SJSA1 (cell line): ENCODE data around the gene P2RY14. TPM values are rescaled to one million over a fixed set of nuclear protein-coding genes. Genes with fewer than 3 reads are reported as not detected.

Experiments used
- DNase-seq, 2 experiments: peaks; one replicate each; pipeline ENCODE4 v3.0.0-alpha.2; 2015 to 2020; ENCODE audit warnings: low spot score in 2 of 2, low read depth in 1 of 2
- H3K27ac ChIP-seq: fragments of 250-450 bp; sonication (Bioruptor Pico); 2 replicates; pipeline ENCODE4 v1.5.1; 2020; ENCODE audit warnings: mild to moderate bottlenecking, moderate library complexity
- H3K27me3 ChIP-seq: fragments of 250-450 bp; sonication (Bioruptor Pico); replicated peaks from 2 replicates; pipeline ENCODE4 v1.5.1; 2020; ENCODE audit warnings: mild to moderate bottlenecking, moderate library complexity
- H3K36me3 ChIP-seq: fragments of 250-450 bp; sonication (Bioruptor Pico); 2 replicates; pipeline ENCODE4 v1.5.1; 2020; ENCODE audit warnings: mild to moderate bottlenecking
- H3K4me1 ChIP-seq: fragments of 250-450 bp; sonication (Bioruptor Pico); replicated peaks from 2 replicates; pipeline ENCODE4 v1.6.1; 2021; ENCODE audit warnings: mild to moderate bottlenecking
- H3K4me3 ChIP-seq: fragments of 250-450 bp; sonication (Bioruptor Pico); 2 replicates; pipeline ENCODE4 v1.5.1; 2020; ENCODE audit warnings: mild to moderate bottlenecking
- H3K9me3 ChIP-seq: fragments of 250-450 bp; sonication (Bioruptor Pico); replicated peaks from 2 replicates; pipeline ENCODE4 v1.5.1; 2020; ENCODE audit warnings: mild to moderate bottlenecking
- total RNA-seq: library from RNA; depleted of rRNA; stranded (reverse); fragments of >200 nt; shearing (Covaris generic); gene quantifications from 2 replicates; pipeline ENCODE4 v1.2.3, GENCODE V29; 2014

P2RY14 gene
- total RNA-seq, 1 experiment from 2014 or later, result not detected

DNA sequence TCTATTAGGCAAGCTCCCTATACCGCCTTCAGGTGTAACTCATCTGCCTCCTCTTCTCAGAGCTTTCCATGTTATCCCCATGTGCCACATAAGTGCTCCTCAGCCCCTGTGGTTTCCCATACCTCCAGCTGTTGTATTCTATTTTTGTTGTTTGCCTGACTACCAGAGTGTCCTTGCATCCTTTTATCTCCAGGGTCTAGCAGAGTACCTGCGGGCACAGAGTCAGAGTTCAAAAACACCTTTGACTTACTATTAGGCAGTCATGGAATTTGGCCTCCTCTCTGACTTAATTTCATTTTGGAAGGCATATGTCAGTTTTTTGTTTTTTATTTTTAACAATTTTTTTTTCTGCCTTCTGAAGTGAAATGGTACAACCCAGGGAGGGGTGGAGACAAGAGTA lies 31.2 kb upstream of the P2RY14 start:
- Histone ChIP-seq H3K36me3 (no peaks in the 10 kb centered on the region), H3K9me3 (no peaks in the 10 kb centered on the region), H3K4me1 (peaks cover 41% of the 10 kb centered on the region), H3K27ac (no peak overlapping the region), H3K27me3 (no peaks in the 10 kb centered on the region), H3K4me3 (no peak overlapping the region)
- DNase-seq, result no peak

DNA sequence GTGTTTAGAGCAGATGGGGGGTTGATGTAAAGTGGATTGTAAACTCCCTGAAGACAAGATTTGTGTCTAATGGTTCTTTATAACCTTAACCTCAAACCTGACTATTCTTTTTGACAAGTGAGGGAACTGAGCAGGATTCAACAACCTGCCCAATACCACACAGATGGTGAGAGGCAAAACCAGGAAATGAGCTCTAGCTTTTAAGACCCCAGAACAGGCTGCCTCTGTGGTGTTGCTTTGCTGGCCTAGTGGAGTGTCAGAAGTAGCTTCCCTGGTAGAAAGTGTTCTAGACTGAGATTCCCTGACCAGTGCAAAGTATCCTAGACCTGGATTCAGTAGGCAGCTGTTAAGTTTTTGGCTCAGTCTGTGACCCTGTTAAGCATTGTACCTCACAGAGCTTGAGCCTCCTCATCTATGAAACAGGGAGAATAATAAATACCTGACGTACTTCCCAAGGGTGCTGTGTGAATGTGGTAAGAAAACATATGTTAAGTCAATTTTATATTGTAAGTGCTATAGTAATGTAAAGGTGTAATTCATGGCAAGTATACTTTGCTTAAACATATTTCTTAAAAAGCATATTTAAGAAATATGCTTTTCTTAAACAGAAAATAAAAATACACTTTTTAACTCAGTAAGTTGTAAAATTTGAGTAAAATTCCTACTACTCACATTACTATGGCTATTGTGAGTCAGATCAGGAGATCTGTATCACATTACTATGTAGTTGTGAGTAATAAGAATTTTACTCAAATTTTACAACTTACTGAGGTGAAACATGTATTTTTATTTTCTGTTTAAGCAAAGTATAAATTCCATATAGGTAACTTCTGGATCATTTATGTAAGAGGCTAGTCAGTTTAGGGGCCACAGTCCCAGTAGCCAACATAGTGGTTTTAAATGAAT lies 29.5 kb upstream of the P2RY14 start:
- Histone ChIP-seq H3K27me3 (no peaks in the 10 kb centered on the region), H3K4me3 (no peak overlapping the region), H3K9me3 (no peaks in the 10 kb centered on the region), H3K27ac (0 out of 2 replicates have a peak overlapping the region, but pooled peaks have one; percentile 1), H3K36me3 (no peaks in the 10 kb centered on the region), H3K4me1 (peaks cover 48% of the 10 kb centered on the region)
- DNase-seq, result no peak

DNA sequence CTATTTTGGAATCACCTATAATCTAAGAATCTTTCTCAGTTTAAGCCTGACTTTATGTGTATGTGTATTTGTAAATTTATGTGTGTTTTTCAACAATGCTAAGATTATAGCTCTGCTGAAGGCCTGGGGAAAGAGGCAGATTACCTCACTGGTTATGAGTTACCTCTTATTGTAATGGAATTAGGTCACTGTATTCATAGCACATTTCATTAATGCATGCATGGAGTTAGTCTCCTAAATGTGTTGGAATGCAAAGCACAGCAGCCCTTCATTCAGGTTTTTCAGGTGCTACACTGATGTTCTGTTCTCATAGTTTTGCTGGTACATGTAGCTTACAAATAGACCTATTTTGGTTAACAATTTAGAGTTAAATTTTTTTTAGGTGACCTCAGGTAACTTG lies 28.8 kb upstream of the P2RY14 start:
- Histone ChIP-seq H3K4me1 (peaks cover 49% of the 10 kb centered on the region), H3K27me3 (no peaks in the 10 kb centered on the region), H3K4me3 (no peak overlapping the region), H3K9me3 (no peaks in the 10 kb centered on the region), H3K36me3 (no peaks in the 10 kb centered on the region), H3K27ac (peak overlapping the region; percentile 99)
- DNase-seq, result no peak

DNA sequence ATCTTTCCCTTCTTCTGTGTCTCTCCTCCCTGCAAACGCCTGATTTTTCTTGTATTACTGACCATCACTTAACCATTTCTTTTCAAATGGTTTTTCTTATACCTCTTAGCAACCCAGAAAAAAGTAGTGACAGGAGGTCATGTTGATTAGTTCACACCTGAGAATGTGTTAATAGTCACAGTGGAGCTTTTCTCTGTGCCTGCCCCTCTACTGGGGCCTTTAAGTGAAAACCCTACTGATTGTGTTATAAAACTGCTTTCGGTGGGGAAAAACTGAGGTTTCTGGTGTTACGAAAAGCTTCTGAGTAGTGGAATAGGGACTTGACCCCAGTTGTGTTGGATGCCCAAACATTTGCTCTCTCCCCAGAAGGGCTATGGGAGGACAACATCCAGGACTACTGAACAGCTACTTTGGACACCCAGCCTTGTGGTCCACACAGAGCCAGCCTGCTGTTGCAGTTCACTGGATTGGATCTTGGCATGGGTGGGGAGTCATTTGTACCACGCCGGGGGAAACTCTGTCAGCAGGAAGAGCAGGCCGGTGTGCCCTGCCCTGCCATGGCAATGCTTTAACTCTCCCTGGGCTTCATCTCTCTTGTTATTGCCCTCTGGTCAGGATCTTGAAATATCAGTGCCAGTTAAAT lies 27.9 kb upstream of the P2RY14 start:
- Histone ChIP-seq H3K4me1 (peaks cover 58% of the 10 kb centered on the region), H3K27me3 (no peaks in the 10 kb centered on the region), H3K4me3 (no peak overlapping the region), H3K36me3 (no peaks in the 10 kb centered on the region), H3K9me3 (no peaks in the 10 kb centered on the region), H3K27ac (peak overlapping the region; percentile 99)
- DNase-seq, result no peak

DNA sequence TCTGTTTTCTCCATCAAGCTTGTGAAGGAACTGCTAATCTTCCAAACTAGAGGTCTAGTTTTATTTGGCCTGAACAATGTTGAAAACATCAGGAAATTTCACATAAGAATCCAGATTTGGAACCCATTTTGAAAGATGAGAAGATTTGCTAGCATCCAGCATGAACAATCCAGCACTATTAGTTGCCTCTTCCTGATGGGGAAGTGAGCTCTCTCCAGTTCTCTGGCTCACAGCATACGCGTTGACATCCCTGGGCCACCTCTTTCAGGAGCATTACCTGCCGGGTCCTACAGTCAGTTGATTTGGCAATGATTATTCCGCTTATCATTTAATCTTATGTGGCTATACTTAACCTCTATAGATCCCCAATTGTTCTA lies 27.4 kb upstream of the P2RY14 start:
- Histone ChIP-seq H3K27ac (peak overlapping the region; percentile 99), H3K4me3 (no peak overlapping the region; the same call in 1 of the 2 replicates)

DNA sequence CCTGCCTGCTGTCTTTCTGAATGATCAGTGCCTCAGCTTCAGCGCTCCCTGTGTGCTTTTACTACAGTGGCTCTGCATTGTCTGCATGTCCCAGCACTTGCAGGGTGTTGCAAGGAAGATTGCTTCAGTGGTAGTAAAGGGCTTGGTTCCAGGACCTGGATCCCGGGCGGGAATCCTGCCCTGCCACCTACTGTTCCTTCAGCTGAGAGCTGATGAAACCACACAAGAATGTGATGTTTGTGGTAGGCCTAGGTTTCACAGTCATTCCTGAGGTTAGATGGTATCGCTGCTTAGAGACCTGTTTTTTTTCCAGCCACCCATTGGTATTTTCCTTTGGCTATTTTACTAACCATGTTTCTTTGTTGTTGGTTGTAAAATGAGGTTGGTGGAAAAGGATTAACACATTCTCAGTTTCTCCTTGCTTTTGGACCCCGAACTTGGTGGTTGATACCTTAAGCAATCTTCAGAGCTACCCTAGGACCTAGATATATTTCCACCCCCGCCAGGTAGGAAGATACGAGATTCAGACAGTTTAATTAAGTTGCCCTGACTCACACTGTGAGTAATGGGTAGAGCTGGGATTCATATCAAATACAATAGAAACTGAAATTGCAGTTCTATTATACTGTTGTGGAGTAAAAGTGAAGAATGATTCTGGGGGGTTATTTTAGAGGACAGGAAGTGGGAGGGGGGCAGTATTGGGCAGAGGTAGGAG lies 26.9 kb upstream of the P2RY14 start:
- Histone ChIP-seq H3K27ac (peak overlapping the region; percentile 99), H3K4me3 (peak overlapping the region; percentile 18)

More for the DNA sequence above, 27.4 kb upstream of the P2RY14 start:
- no peaks in the 10 kb centered on the region for H3K36me3 ChIP-seq
- DNase-seq, result no peak
- no peaks in the 10 kb centered on the region for H3K27me3 ChIP-seq
- H3K9me3 ChIP-seq, result no peaks in the 10 kb centered on the region
- H3K4me1 ChIP-seq, result peaks cover 59% of the 10 kb centered on the region

DNA sequence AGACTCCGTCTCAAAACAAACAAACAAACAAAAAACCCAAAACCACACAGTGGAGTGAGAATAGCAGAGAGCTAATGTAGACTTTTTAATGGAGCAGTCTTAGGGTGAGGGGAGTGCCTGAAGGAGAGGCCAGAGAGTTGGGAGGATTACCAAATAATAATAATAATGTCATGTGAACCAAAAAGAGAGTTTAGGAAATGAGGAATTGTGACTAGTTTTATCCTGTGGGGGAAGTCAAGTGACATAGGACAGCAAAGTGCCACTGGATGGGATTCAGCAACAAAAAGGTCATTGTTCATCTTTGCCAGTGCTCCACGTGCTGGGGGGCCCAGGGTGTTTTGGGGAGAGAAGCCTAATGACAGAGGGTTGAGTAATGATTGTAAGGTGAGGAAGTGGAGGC lies 25.4 kb upstream of the P2RY14 start:
- H3K9me3 ChIP-seq, result no peaks in the 10 kb centered on the region
- no peak overlapping the region for H3K27ac ChIP-seq
- peaks cover 59% of the 10 kb centered on the region for H3K4me1 ChIP-seq
- no peaks in the 10 kb centered on the region for H3K27me3 ChIP-seq
- H3K4me3 ChIP-seq, result no peak overlapping the region
- H3K36me3 ChIP-seq, result no peaks in the 10 kb centered on the region
- no peak for DNase-seq

More for the DNA sequence above, 26.9 kb upstream of the P2RY14 start:
- Histone ChIP-seq H3K9me3 (no peaks in the 10 kb centered on the region), H3K4me1 (peaks cover 59% of the 10 kb centered on the region), H3K36me3 (no peaks in the 10 kb centered on the region), H3K27me3 (no peaks in the 10 kb centered on the region)
- peak; percentile 92 to 96 for DNase-seq

DNA sequence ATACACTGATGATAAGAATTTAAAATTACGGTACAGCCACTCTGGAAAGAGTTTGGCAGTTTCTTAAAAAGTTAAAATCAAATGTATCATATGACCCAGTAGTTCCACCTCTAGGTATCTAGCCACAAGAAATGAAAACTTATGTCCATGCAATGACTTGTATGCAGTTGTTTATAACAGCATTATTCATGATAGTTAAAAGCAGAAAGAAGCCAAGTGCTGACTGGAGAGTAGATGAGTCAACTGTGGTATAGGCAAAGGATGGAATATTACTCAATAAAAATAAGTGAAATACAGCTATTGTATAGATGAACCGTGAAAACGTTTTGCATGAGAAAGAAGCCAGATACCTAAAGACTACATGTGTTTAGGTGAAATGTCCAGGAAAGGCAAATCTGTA lies 23.4 kb upstream of the P2RY14 start:
- DNase-seq, result peak in 1 of 2 experiments; percentile 30
- H3K27ac ChIP-seq, result no peak overlapping the region
- no peaks in the 10 kb centered on the region for H3K27me3 ChIP-seq

DNA sequence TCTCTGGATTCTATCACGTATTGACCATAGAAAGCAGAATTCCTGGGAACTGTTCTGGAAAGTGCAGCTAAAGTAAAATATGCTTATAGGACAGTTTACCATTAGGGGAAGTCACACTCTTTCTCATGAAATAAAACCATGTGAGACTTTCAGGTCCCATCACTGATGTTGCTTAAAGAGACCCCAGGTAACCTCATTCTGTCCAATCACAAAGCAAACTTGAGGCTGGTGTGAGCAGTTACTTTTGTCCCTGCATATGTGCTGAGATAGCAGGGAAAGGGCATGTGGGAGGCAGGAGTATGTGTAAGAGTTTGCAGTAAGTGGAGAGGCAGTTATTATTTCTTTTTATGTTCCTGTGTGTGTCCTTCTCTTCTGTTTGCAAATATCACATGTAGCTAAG lies 22.2 kb upstream of the P2RY14 start:
- no peaks in the 10 kb centered on the region for H3K27me3 ChIP-seq
- H3K9me3 ChIP-seq, result no peaks in the 10 kb centered on the region
- H3K27ac ChIP-seq, result no peak overlapping the region
- DNase-seq, result no peak
- H3K4me3 ChIP-seq, result no peak overlapping the region
- H3K36me3 ChIP-seq, result no peaks in the 10 kb centered on the region
- H3K4me1 ChIP-seq, result peaks cover 30% of the 10 kb centered on the region

More for the DNA sequence above, 23.4 kb upstream of the P2RY14 start:
- peaks cover 43% of the 10 kb centered on the region for H3K4me1 ChIP-seq
- H3K9me3 ChIP-seq, result no peaks in the 10 kb centered on the region
- no peak overlapping the region for H3K4me3 ChIP-seq
- no peaks in the 10 kb centered on the region for H3K36me3 ChIP-seq

DNA sequence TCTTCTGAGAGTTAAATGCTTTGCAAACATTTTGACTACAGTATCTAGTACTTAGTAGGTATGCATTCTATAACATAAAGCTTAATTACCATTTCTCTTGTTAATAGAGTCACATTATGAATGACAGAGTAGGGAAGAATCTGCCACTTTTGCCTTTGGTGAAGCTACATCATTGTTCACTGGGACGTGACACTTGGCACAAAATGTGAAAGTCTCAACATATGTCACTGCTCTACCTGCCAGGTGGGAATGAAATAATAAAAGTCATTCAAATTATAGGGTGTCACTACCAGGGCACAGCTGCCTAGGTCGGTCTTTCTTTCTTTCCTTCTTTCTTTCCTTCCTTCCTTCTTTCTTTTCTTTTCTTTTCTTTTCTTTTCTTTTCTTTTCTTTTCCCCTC lies 20.7 kb upstream of the P2RY14 start:
- Histone ChIP-seq H3K27ac (no peak overlapping the region), H3K9me3 (no peaks in the 10 kb centered on the region), H3K4me1 (peaks cover 17% of the 10 kb centered on the region), H3K27me3 (no peaks in the 10 kb centered on the region), H3K4me3 (no peak overlapping the region), H3K36me3 (no peaks in the 10 kb centered on the region)
- no peak for DNase-seq

DNA sequence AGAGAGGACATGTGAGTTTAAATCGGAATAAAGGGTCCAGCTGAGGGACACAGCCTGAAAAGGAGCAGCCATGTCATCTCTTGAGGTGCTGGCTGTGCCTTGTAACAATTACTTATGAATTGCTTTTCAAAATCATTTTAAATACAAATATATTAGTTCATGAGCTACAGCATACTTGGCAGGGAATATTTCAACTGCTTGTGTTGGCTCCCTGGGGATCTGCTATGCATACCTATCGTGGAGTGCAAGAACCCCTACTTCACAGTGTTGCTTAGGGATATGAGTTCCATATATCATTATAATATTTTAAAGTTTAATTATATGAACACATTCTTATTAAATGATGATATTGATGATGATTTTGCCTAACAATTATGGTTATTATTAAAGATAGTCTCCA lies 19.1 kb upstream of the P2RY14 start:
- H3K27ac ChIP-seq, result no peak overlapping the region
- H3K4me3 ChIP-seq, result no peak overlapping the region
- H3K36me3 ChIP-seq, result no peaks in the 10 kb centered on the region
- peaks cover 10% of the 10 kb centered on the region for H3K4me1 ChIP-seq
- H3K9me3 ChIP-seq, result no peaks in the 10 kb centered on the region
- H3K27me3 ChIP-seq, result no peaks in the 10 kb centered on the region
- no peak for DNase-seq

DNA sequence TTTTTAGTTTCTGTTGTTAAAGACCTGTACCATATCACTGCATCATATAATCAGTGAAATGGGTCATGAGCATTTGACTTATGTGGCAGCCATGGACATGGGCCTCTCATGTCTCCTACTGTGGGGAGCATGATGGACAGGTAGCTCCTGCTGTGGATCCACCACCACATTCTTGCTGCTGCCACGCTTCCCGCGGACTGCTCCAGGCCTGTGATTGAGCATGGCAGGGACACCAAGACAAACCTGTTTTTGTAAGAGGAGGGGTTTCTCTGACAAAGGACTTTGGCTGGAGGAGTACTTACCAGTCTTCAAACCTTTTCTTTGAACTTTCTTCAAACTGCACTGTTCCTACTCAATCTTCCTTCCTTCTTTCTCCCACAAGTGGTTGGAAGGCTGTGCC lies 17.9 kb upstream of the P2RY14 start:
- no peak for DNase-seq
- Histone ChIP-seq H3K4me1 (peaks cover under 1% of the 10 kb centered on the region; the same call in 1 of the 2 replicates), H3K27ac (no peak overlapping the region), H3K4me3 (no peak overlapping the region), H3K9me3 (no peaks in the 10 kb centered on the region), H3K36me3 (no peaks in the 10 kb centered on the region), H3K27me3 (no peaks in the 10 kb centered on the region)

DNA sequence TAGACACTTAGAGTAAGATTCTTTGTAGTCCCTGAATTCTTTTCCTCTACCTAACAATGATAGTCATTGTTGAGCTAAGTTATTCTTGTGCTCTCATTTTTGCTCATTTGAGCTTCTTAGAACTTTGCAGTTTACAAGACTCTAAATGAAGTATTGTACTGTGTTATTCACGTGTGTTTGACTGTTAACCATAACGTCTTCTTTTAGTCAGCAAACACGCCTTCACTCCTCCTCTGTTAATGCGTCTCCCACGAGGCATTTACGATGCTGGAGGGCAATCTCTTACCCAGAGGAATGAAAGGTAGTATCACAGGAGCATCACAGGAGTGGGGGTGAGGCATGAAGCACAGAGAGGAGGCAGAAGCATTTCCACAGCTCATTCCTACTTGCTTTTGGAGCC lies 14.8 kb upstream of the P2RY14 start:
- no peaks in the 10 kb centered on the region for H3K27me3 ChIP-seq
- no peaks in the 10 kb centered on the region for H3K4me1 ChIP-seq
- H3K4me3 ChIP-seq, result no peak overlapping the region
- no peak for DNase-seq
- no peaks in the 10 kb centered on the region for H3K36me3 ChIP-seq
- H3K9me3 ChIP-seq, result no peaks in the 10 kb centered on the region
- H3K27ac ChIP-seq, result no peak overlapping the region

DNA sequence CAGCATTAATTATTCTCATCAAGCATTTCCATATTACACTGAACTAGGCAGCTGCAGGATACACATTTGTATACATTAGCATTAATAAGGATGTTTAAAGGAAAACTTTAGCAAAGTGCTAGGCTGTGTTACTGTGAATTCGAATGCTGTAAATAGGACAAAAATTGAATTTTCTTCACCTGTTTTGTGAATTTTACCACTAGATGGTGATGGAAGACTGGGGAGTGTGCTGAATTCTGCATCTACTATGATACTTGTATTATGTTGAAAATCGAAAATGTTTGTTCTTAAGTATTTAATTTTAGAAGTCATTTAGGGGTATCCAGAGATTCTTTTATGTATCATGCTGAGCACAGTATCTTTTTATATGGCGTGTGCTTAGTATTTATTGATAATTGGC lies 12.3 kb upstream of the P2RY14 start:
- no peak for DNase-seq
- Histone ChIP-seq H3K4me1 (no peaks in the 10 kb centered on the region), H3K9me3 (no peaks in the 10 kb centered on the region), H3K27me3 (no peaks in the 10 kb centered on the region), H3K27ac (no peak overlapping the region), H3K36me3 (no peaks in the 10 kb centered on the region), H3K4me3 (no peak overlapping the region)
